ENCODE results near the gene CTSZ.
"Not testable (repeated sequence)": the region's sequence is repeated elsewhere in the genome, so short reads cannot be mapped to it uniquely, and the experiment has no call there.

The CTSZ gene

DNA sequence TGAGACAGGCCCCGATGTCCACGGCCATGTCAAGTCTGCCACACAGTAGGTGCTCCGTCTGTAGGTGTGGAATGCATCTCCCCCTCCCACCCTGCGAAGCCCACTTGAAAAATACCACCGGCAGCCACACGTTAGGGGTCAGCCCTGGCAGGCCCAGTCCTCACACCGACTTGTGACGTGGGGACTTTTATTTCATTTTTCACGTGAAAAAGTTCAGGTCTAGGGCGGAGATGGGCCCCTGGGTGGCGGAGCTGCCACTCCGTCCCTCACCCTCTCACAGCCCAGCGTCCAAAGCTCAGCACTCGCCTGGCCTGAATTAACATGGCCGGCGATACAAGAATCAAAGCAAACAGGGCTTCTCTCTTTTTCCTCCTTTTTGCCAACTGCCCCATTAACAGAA is 8.4 kb upstream of the CTSZ start:
- Histone ChIP-seq H3K4me3 (no peak overlapping the region), H3K36me3 (replicated peaks) (no peaks in the 10 kb centered on the region; the same call in 1 of the 2 replicates), H3K27me3 (ENCODE audit: low read depth) (no peaks in the 10 kb centered on the region), H3K9me3 (no peaks in the 10 kb centered on the region), H3K4me1 (peaks cover 9% of the 10 kb centered on the region)
- no peak for DNase-seq (ENCODE audit: low spot score in 2 of 2)
- in situ Hi-C loops (cut with MboI; ENCODE audit: low sequenced_read_pairs), result no loop called here

DNA sequence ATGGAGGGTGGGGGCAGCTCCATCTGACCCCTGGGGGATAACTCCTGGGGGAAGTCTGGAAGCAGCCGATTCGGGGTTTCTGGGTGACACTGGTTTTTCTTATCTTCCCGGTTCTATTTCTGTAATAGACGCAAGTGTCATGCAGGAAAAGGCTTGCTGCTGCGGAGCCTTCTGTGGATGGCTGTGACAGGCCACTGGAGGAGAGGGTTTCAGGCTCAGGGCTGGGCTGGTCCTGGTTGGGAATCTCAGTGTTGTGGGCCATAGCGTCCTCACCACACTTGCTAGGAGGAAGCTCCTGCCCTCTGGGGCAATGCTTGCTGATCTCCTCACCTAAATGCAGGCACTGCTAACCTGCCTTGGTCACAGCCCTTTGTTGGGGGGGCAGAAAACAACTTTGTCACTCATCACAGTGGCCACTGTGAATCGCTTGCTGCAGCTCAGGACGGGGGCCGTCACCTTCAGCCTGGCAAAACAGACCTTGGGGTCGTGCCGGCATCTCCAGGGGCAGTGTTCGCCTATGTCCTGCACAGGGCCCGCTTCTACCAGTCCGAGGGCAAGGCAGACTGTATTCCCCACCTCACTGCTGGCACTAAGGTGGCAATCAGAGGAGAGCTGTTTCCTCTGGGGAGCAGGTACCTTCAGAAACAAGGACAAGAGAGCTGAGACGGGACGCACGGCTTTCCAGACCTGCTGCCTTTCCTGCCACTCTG is 7.8 kb upstream of the CTSZ start:
- no peaks in the 10 kb centered on the region for H3K9me3 ChIP-seq
- no peak overlapping the region for H3K4me3 ChIP-seq
- H3K27me3 ChIP-seq (ENCODE audit: low read depth), result no peaks in the 10 kb centered on the region
- no peaks in the 10 kb centered on the region; the same call in 1 of the 2 replicates for H3K36me3 ChIP-seq (replicated peaks)
- in situ Hi-C loops (cut with MboI; ENCODE audit: low sequenced_read_pairs), result no loop called here
- DNase-seq (ENCODE audit: low spot score in 2 of 2), result no peak
- peaks cover 9% of the 10 kb centered on the region for H3K4me1 ChIP-seq

DNA sequence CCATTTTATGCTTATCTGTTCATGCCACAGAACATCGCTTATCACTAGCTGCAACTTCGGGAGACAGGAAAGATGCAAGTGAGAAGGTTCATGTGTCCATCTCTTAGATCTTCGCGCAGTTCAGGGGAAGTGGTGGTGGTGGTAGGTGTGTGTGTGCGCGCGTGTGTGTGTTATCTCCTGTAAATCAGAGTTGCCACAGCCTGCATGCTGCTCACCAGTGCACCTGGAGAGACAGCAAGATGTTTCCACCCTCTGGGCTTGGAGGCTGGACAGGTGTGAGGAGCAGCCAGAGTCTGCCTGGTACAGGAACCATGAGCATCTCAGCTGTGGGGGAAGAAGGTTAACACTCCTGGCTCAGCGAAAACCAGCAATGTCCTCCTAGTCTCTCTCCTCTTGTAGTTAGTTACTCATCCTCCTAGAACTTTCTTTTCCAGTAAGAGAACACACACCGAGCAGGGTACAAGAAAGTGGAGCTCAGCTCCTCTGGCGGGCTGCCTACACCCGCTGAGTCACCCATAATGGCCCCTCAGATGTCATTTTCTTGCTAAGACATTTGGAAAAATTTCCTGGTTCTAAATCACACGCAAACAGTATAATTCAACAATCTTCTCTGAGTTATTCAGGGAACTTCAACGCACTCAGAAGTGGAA is 7.0 kb upstream of the CTSZ start:
- no peaks in the 10 kb centered on the region for H3K27me3 ChIP-seq (ENCODE audit: low read depth)
- DNase-seq (ENCODE audit: low spot score in 2 of 2), result no peak
- peaks cover 9% of the 10 kb centered on the region for H3K4me1 ChIP-seq
- H3K36me3 ChIP-seq (replicated peaks), result no peaks in the 10 kb centered on the region
- in situ Hi-C loops (cut with MboI; ENCODE audit: low sequenced_read_pairs), result no loop called here
- H3K9me3 ChIP-seq, result no peaks in the 10 kb centered on the region
- no peak overlapping the region for H3K4me3 ChIP-seq

DNA sequence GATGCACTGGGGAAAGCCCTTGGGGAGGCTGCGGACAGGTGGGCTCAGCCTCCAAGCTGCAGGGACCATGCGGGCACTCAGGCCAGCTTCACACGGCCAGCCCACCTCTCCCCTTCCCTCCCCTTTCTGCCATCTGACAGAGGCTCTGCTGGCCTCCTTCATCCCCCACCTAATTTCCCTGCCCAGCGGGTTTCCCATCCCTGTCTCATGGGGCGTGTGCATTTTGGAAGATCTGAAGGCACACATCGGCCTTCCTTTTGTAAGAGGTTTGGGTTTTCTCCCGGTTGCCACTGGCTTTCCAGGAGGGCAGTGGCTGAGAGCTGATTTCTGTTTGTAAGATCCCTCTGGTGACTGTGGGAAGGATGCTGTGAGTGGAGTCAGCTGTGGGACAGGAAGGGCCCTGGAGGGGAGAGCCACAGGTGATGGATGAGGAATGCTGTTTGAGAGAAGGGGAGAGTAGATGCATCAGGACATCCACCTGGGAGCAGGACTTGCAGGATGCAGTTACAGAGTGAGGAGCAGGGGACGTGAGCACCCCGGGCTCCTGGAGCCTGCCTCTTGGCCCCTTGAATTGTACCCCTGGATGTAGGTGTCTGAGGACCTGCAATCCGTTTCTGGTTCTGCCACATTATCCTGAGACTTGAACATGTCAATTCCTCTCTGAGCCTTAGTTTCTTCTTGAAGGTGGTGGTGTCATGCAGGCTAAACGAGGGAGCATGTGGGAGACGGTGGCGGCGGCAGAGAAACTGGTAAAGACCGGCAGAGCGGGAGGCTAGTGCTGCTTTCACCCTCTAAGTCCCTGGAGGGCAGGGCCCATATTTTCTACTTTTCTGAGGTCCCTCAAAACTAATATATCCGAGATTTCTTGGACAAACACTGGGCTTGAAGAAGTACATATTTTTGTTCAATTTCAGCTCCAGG is 6.2 kb upstream of the CTSZ start:
- in situ Hi-C loops (cut with MboI; ENCODE audit: low sequenced_read_pairs), result no loop called here
- Histone ChIP-seq H3K4me3 (no peak overlapping the region), H3K9me3 (no peaks in the 10 kb centered on the region), H3K27me3 (ENCODE audit: low read depth) (no peaks in the 10 kb centered on the region), H3K4me1 (peaks cover 9% of the 10 kb centered on the region), H3K36me3 (replicated peaks) (no peaks in the 10 kb centered on the region)
- DNase-seq (ENCODE audit: low spot score in 2 of 2), result no peak

DNA sequence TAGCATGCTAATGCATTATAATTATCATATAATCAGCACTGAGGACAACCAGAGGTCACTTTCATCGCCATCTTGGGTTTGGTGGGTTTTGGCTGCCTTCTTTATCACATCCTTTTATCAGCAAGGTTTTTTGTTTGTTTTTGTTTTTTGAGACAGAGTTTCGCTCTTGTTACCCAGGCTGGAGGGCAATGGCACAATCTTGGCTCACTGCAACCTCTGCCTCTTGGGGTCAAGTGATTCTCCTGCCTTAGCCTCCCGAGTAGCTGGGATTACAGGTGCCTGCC is 4.8 kb upstream of the CTSZ start:
- H3K27me3 ChIP-seq (ENCODE audit: low read depth); H3K4me3 ChIP-seq; H3K36me3 ChIP-seq (replicated peaks); in situ Hi-C loops (cut with MboI; ENCODE audit: low sequenced_read_pairs); DNase-seq (ENCODE audit: low spot score in 2 of 2); H3K9me3 ChIP-seq: not testable (repeated sequence)
- peaks cover 12% of the 10 kb centered on the region for H3K4me1 ChIP-seq

DNA sequence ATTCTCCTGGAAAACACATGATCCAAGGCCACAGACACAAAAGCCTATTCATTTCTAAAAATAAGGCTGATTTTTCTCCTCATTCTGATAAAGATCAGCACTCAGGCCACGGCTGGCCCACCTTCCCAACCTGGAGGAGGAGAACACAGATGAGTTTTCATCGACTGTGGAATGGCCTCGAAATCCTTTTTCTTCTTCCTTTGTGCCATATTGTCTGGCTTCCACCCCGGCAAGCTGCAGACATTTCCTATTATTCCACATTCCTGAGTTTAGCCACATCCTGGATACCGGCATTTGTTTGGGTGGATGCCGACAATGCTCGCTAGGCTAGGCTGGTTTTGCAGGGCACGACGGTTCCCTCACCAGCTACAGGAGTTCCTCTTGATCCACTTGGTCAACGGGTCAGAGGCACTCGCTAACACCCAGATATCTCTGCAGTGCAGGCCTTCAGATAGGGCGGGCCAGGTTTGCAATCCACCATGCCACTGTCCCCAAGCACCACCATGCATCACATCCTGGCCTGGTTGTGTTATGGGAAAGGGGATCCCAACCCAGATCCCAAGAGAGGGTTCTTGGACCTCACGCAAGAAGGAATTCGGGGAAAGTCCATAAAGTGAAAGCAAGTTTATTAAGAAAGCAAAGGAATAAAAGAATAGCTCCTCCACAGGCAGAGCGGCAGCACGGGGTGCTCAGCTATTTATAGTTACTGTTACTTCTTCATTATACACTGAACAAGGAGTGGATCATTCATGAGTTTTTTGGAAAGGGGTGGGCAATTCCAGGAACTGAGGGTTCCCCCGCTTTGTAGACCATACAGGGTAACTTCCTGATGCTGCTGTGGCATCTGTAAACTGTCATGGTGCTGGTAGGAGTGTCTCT is 4.2 kb upstream of the CTSZ start:
- DNase-seq (ENCODE audit: low spot score in 2 of 2), result peak in 1 of 2 experiments; percentile 41

DNA sequence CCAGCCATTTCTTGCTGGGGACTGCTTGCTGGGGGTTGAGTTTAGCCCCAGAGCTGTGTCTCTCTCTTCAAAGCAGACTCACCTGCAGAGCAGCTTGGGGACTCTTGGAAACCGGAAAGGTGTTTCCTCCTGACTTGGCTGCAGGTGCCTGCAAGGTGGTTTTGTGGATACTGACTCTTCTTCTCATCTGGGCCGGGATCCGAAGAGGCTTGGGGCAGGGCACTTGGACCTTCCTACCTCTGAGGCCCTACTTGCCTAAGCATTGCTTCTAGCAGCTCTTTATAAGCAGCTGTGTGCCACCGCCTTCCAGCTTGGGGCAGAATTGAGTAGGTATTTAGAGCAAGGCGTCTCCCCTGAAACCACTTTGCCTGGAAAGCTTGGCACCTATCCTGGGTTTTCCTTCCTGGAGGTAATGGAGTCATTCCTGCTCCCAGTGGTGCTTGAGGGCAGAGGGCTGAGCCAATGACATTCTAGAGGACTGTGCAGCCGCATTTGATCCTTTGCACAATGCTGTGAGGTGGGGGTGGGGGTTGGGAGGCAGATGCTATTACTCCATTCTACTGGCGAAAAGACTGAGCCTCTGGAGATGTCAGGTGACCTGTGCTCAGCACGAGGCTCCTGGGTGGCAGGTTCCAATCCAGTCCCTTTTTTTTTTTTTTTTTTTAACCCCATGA is 3.4 kb upstream of the CTSZ start:
- in situ Hi-C loops (cut with MboI; ENCODE audit: low sequenced_read_pairs), result no loop called here
- DNase-seq (ENCODE audit: low spot score in 2 of 2), result no peak

More for the DNA sequence above, 4.2 kb upstream of the CTSZ start:
- no peaks in the 10 kb centered on the region for H3K36me3 ChIP-seq (replicated peaks)
- H3K4me3 ChIP-seq, result no peak overlapping the region
- in situ Hi-C loops (cut with MboI; ENCODE audit: low sequenced_read_pairs), result no loop called here
- H3K4me1 ChIP-seq, result peaks cover 12% of the 10 kb centered on the region
- no peaks in the 10 kb centered on the region for H3K9me3 ChIP-seq
- no peaks in the 10 kb centered on the region for H3K27me3 ChIP-seq (ENCODE audit: low read depth)

DNA sequence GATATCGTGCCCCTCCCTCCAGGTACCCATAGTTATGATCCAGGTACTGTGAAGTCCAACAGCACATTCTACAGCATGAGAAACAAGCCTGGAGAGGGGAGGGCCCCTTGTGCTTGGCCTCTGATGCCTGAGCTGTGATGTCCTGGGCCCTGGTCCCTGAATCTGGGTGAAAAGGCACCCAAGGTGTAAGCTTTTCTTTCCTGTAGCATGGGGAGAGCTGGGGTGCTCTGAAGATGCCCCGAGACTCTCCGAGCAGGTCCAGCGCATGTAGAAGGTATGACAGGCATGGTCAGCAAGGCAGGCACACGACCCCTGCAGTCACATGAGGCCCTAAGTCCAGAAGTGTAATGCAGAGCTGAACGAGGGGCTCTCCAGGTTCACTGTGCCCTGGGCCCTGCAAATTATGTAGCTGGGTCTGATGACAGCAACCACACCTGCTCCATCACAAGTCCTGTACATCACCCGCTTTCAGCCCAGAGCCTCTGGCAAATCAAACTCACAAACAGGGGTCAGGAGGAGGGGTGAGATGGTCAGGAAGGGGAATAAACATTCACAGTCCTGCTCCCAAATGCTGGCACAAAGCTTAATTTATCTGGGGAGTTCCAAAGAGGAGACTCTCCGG is 1.8 kb upstream of the CTSZ start:
- in situ Hi-C loops (cut with MboI; ENCODE audit: low sequenced_read_pairs), result no loop called here

More for the DNA sequence above, 3.4 kb upstream of the CTSZ start:
- H3K27me3 ChIP-seq (ENCODE audit: low read depth), result no peaks in the 10 kb centered on the region
- H3K36me3 ChIP-seq (replicated peaks), result no peaks in the 10 kb centered on the region; the same call in 1 of the 2 replicates
- H3K4me1 ChIP-seq, result peaks cover 18% of the 10 kb centered on the region
- no peak overlapping the region for H3K4me3 ChIP-seq
- H3K9me3 ChIP-seq, result no peaks in the 10 kb centered on the region

DNA sequence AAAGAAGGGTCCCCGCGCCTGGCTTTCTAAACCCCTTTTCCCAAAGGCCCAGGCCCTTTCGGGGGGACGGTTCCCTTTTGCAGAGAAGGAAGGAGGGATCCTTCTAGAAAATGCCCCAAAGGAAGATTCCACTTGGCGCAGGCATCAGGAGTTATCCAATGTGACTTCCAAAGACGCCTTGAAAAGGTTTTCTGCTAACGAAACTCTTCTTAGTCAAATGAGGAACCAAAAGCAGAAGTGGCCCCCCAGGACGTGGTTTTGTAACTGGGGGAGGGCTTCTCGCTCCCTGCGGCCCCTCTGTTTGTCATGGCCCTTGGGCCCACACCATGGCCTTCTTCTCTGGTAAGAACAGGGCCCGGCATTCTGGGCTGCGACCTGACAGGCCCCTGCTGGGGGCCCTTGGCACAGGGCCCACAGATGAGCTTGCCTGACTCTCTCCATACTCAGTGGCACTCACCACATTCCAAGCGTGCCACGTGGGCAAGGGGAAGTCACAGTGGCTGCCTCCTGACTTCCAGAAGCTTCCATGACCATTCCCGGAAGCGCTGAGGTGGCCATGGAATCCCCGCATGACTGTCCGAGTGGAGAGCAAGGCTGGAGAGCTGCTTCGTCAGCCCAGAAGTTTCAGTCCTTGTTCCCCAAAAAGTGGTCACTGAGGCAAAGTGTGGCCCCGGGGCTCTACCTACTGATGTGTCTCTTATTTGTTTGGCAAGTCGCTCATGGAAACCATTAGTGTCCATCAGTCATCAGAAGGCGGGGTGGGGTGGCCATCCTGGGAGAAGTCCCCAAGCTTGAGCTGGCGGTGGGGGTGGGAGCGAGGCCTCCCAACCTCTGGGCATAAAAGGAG is 834 bp upstream of the CTSZ start:
- H3K4me1 ChIP-seq, result peaks cover 21% of the 10 kb centered on the region
- in situ Hi-C loops (cut with MboI; ENCODE audit: low sequenced_read_pairs), result no loop called here
- DNase-seq (ENCODE audit: low spot score in 2 of 2), result no peak
- H3K27me3 ChIP-seq (ENCODE audit: low read depth), result no peaks in the 10 kb centered on the region
- peak overlapping the region; percentile 59; the same call in 1 of the 2 replicates for H3K4me3 ChIP-seq
- H3K36me3 ChIP-seq (replicated peaks), result peaks cover 3% of the 10 kb centered on the region; the same call in 1 of the 2 replicates
- H3K9me3 ChIP-seq, result no peaks in the 10 kb centered on the region

More for the DNA sequence above, 1.8 kb upstream of the CTSZ start:
- H3K4me3 ChIP-seq, result no peak overlapping the region
- H3K4me1 ChIP-seq, result peaks cover 21% of the 10 kb centered on the region
- no peak for DNase-seq (ENCODE audit: low spot score in 2 of 2)
- no peaks in the 10 kb centered on the region for H3K27me3 ChIP-seq (ENCODE audit: low read depth)
- no peaks in the 10 kb centered on the region for H3K9me3 ChIP-seq
- peaks cover under 1% of the 10 kb centered on the region; the same call in 1 of the 2 replicates for H3K36me3 ChIP-seq (replicated peaks)

DNA sequence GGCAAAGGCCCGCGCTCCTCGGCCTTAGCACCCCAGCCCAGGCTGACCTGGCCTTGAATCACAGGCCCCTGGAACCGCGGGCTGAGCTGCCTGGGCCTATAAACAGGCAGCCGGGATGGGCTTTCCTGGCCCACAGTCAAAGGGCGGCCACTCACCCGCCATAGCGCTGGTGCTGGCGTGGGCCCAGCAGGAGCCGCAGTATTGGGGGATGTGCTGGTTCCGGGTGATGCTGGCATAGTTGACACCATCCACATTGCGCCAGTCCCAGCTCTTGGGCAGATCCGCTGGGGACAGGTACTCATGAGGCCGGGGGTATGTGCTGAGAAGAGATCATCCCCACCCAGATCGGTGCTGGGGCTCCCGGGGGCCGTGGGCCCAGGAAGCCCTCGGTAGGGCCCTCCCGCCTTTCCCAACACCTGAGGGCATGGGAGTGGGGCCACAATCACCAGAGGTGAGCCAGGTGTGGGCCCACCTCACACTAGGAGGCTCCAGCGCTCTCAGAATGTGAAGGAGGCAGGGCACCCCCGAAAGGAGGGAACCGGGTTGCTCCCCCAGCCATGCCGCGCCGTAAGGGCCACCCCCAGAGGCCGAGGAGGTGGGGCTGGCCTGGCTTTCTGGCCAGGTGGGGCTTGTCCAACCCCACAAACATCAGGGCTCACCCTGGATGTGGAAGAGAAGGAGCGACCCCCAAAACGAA is 739 bp downstream of the CTSZ start:
- Histone ChIP-seq H3K9me3 (no peaks in the 10 kb centered on the region), H3K4me3 (peak overlapping the region; percentile 59), H3K4me1 (peaks cover 19% of the 10 kb centered on the region), H3K27me3 (ENCODE audit: low read depth) (no peaks in the 10 kb centered on the region), H3K36me3 (replicated peaks) (peaks cover 7% of the 10 kb centered on the region)
- in situ Hi-C loops (cut with MboI; ENCODE audit: low sequenced_read_pairs), result no loop called here
- peak in 1 of 2 experiments; percentile 35 for DNase-seq (ENCODE audit: low spot score in 2 of 2)

DNA sequence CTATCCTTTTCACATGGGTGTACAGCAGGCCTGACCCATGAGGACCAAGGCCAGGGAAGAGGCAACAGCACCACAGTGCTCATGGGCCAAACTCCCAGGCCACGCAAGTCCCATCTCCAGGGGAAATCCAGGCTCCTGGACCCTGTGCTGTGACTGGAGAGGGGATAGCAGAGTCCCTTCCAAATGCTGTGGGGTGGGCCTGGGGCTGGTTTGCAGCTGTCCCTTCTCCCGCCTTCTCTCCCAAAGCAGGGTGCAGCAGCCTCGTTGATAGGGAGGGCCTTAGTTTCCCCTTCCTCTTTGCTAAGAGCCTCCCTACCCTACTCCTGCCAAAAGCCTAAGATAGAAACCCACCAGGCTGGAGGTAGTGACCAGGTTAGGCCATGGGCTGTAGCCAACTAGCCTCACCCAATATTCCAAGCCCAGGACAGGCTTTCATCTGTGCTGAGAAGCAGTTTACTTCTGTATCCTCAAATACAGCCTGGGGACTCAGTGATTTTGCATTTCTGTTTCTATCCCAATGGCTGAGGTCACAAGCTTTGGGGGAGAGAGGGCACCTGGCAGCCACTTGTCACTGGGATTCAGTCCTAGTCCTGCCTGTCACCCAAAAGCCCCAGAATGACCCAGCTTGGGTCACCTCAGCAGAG is 1.4 kb downstream of the CTSZ start:
- H3K27me3 ChIP-seq (ENCODE audit: low read depth), result no peaks in the 10 kb centered on the region
- H3K9me3 ChIP-seq, result no peaks in the 10 kb centered on the region
- peak overlapping the region; percentile 59 for H3K4me3 ChIP-seq
- peaks cover 14% of the 10 kb centered on the region for H3K36me3 ChIP-seq (replicated peaks)
- in situ Hi-C loops (cut with MboI; ENCODE audit: low sequenced_read_pairs), result no loop called here
- DNase-seq (ENCODE audit: low spot score in 2 of 2), result no peak
- H3K4me1 ChIP-seq, result peaks cover 12% of the 10 kb centered on the region
